HFF-Myc (cell line): ENCODE data around the gene POFUT2.
"Not testable (repeated sequence)": the region's sequence is repeated elsewhere in the genome, so short reads cannot be mapped to it uniquely, and the experiment has no call there.

Source experiments
- DNase-seq: peaks from one replicate; pipeline ENCODE4 v3.0.0-alpha.2; 2011; ENCODE audit warnings: low read depth; ENCODE audit errors: extremely low read depth
- H3K4me3 ChIP-seq: replicated peaks from 2 replicates; pipeline ENCODE4 v1.5.1; 2011; ENCODE audit warnings: low read depth, mild to moderate bottlenecking, control low read depth, low read length
- CTCF ChIP-seq: IDR thresholded peaks from 2 replicates; pipeline ENCODE4 v1.5.1; 2012; ENCODE audit warnings: mild to moderate bottlenecking, low read depth, low read length, control low read depth; ENCODE audit errors: missing control alignments

The POFUT2 gene

GRCh38 chr21:45317398-45318145, 29.9 kb upstream of the POFUT2 start:
- no peak for DNase-seq
- H3K4me3 ChIP-seq, result no peak overlapping the region
- TF ChIP-seq CTCF, result no peak

GRCh38 chr21:45316871-45317397, 29.2 kb upstream of the POFUT2 start:
- TF ChIP-seq CTCF, result no peak
- no peak for DNase-seq
- H3K4me3 ChIP-seq, result no peak overlapping the region

- DNase-seq, H3K4me3 ChIP-seq: not testable (repeated sequence)
Observed at GRCh38 chr21:45315676-45316470, 28.2 kb upstream of the POFUT2 start.

- no peak for DNase-seq
- no peak for TF ChIP-seq CTCF
- H3K4me3 ChIP-seq, result no peak overlapping the region
Observed at GRCh38 chr21:45313682-45314081, 26.0 kb upstream of the POFUT2 start.

GRCh38 chr21:45313015-45313414, 25.3 kb upstream of the POFUT2 start:
- no peak for DNase-seq
- no peak overlapping the region for H3K4me3 ChIP-seq
- no peak for TF ChIP-seq CTCF

GRCh38 chr21:45312296-45312695, 24.6 kb upstream of the POFUT2 start:
- TF ChIP-seq CTCF, result no peak
- DNase-seq, result no peak
- no peak overlapping the region for H3K4me3 ChIP-seq

GRCh38 chr21:45310459-45310858, 22.8 kb upstream of the POFUT2 start:
- no peak for DNase-seq
- no peak for TF ChIP-seq CTCF
- H3K4me3 ChIP-seq, result no peak overlapping the region
